ENCODE results near the gene SRCAP. TPM values are rescaled to one million over a fixed set of nuclear protein-coding genes. Genes with fewer than 3 reads are reported as not detected.

SRCAP gene
- total RNA-seq, 1 donor from 2014 or later = 28.5 TPM

- peak overlapping the region; percentile 74 to 98 for H3K4me3 ChIP-seq
- H3K27ac ChIP-seq = peak overlapping the region; percentile 22
- H3K36me3 ChIP-seq = peaks cover 3 to 40% of the 10 kb centered on the region in 2 donors
- H3K9me3 ChIP-seq = no peaks in the 10 kb centered on the region
- DNase-seq (ENCODE audit: extremely low spot score in 2 of 2) = no peak
- TF ChIP-seq POLR2A (IDR thresholded peaks at IDR 0.05) (no peak), POLR2AphosphoS5 (IDR thresholded peaks at IDR 0.05; ENCODE audit: insufficient read depth in 1 of 2, low read depth in 1 of 2) (no peak)
- TF ChIP-seq, protein P1, sequence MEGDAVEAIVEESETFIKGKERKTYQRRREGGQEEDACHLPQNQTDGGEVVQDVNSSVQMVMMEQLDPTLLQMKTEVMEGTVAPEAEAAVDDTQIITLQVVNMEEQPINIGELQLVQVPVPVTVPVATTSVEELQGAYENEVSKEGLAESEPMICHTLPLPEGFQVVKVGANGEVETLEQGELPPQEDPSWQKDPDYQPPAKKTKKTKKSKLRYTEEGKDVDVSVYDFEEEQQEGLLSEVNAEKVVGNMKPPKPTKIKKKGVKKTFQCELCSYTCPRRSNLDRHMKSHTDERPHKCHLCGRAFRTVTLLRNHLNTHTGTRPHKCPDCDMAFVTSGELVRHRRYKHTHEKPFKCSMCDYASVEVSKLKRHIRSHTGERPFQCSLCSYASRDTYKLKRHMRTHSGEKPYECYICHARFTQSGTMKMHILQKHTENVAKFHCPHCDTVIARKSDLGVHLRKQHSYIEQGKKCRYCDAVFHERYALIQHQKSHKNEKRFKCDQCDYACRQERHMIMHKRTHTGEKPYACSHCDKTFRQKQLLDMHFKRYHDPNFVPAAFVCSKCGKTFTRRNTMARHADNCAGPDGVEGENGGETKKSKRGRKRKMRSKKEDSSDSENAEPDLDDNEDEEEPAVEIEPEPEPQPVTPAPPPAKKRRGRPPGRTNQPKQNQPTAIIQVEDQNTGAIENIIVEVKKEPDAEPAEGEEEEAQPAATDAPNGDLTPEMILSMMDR (IDR thresholded peaks at IDR 0.05) = no peak
- intact Hi-C loops (cut with DNase I) = loop anchor here (5.0 kb wide), 1 partner anchor 64 kb away; the partner anchor contains the start of gene SRCAP
- H3K4me1 ChIP-seq = peaks cover 37% of the 10 kb centered on the region
- no peaks in the 10 kb centered on the region for H3K27me3 ChIP-seq
Measured at GRCh38 chr16:30760577-30761426, 61.8 kb downstream of the SRCAP start.

DNA sequence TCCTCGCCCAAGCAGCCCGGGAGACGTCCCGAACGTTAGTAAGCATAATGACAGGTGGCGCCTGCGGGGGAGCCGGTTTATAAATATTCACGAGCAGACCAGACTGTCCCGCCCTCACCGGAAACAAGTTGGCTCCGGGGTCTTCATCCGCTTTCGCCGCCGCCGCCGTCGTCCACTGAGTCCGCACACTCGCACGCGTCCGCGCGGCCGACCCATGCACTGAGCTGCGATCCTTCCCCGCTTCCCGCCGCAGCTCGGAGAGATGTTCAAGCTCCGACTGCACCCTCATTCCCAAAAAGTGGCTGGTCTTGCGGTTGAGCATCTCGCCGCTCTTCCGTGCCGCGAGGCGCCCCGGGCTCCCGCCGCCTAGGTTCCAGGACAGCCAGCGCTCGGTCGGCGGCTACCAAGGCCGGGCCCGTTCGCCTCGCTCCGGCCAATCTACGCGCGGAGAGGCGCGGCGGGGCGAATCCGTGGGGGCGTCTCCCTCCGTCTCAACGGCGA, 62.5 kb downstream of the SRCAP start:
- no peaks in the 10 kb centered on the region for H3K27me3 ChIP-seq
- TF ChIP-seq POLR2A (IDR thresholded peaks at IDR 0.05) (no peak), POLR2AphosphoS5 (IDR thresholded peaks at IDR 0.05; ENCODE audit: insufficient read depth in 1 of 2, low read depth in 1 of 2) (no peak)
- TF ChIP-seq, protein P1 (IDR thresholded peaks at IDR 0.05) = no peak
- no peaks in the 10 kb centered on the region for H3K9me3 ChIP-seq
- peak overlapping the region; percentile 22 for H3K27ac ChIP-seq
- peaks cover 37% of the 10 kb centered on the region for H3K4me1 ChIP-seq
- peaks cover 3 to 41% of the 10 kb centered on the region in 2 donors for H3K36me3 ChIP-seq
- H3K4me3 ChIP-seq = peak overlapping the region; percentile 74 to 98
- intact Hi-C loops (cut with DNase I) = loop anchor here (5.0 kb wide), 1 partner anchor 64 kb away; the partner anchor contains the start of gene SRCAP
- DNase-seq (ENCODE audit: extremely low spot score in 2 of 2) = no peak

- no peaks in the 10 kb centered on the region for H3K27me3 ChIP-seq
- TF ChIP-seq POLR2AphosphoS5 (IDR thresholded peaks at IDR 0.05; ENCODE audit: insufficient read depth in 1 of 2, low read depth in 1 of 2) (peak; percentile 97 to 98), POLR2A (IDR thresholded peaks at IDR 0.05) (peak in 1 of 2 donors; percentile 78)
- TF ChIP-seq, protein P1 (IDR thresholded peaks at IDR 0.05) = no peak
- H3K9me3 ChIP-seq = no peaks in the 10 kb centered on the region
- peaks cover 37% of the 10 kb centered on the region for H3K4me1 ChIP-seq
- intact Hi-C loops (cut with DNase I) = loop anchor here (5.0 kb wide), 1 partner anchor 65 kb away; the partner anchor contains the start of gene SRCAP
- DNase-seq (ENCODE audit: extremely low spot score in 2 of 2) = peak; percentile 98
- peaks cover 5 to 41% of the 10 kb centered on the region in 2 donors for H3K36me3 ChIP-seq
- peak within 1 kb of the TSS; percentile 98 for H3K27ac ChIP-seq
- H3K4me3 ChIP-seq = peak within 1 kb of the TSS; percentile 74 to 98
Measured at GRCh38 chr16:30761928-30762902, 63.2 kb downstream of the SRCAP start, which contains the start of the genes CFAP119 and RNF40. TSS of gene CFAP119 (minus strand) at chr16:30762062. CDS start at chr16:30761748, 314 bp downstream. TSS of gene RNF40 (plus strand) at chr16:30762322. CDS start at chr16:30762546, 224 bp downstream.

DNA sequence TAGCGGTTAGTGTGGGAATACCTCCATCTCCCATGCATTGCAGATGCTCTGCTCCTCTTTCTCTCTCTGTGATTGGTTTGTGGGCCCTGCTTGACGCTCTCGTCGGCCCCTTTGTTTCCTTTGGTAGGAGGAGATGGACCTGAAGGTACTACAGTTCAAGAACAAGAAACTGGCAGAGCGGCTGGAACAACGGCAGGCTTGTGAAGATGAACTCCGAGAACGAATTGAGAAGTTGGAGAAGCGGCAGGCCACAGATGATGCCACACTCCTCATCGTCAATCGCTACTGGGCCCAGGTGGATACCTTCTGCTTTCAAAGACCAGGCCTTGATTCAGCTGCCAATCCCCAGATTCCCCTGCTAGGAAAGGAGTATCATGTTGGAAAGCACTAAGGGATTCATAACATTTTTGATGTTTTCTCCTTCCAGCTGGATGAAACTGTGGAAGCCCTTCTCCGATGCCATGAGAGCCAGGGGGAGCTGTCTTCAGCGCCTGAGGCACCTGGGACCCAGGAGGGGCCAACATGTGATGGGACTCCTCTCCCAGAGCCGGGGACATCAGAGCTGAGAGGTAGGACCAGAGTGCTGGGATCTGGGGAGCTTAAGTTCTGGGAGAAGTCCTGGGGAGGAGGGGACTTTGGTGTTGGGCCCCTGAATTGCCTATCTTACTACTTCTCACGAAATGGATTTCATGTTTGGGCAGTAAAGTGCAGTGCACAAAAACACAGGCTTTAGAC, 64.2 kb downstream of the SRCAP start:
- H3K27ac ChIP-seq = peak overlapping the region; percentile 98
- no peaks in the 10 kb centered on the region for H3K27me3 ChIP-seq
- intact Hi-C loops (cut with DNase I) = loop anchor here (5.0 kb wide), 1 partner anchor 66 kb away; the partner anchor contains the start of gene SRCAP
- H3K4me3 ChIP-seq = peak overlapping the region; percentile 74 to 98
- H3K9me3 ChIP-seq = no peaks in the 10 kb centered on the region
- H3K4me1 ChIP-seq = peaks cover 37% of the 10 kb centered on the region
- peaks cover 5 to 50% of the 10 kb centered on the region in 2 donors for H3K36me3 ChIP-seq
- DNase-seq (ENCODE audit: extremely low spot score in 2 of 2) = no peak
- TF ChIP-seq POLR2A (IDR thresholded peaks at IDR 0.05) = no peak
- TF ChIP-seq, protein P1 (IDR thresholded peaks at IDR 0.05) = no peak
- no peak for TF ChIP-seq POLR2AphosphoS5 (IDR thresholded peaks at IDR 0.05; ENCODE audit: insufficient read depth in 1 of 2, low read depth in 1 of 2)
